DND-41 (cell line): ENCODE measurements around the gene ABCA13.

Experiments
- ATAC-seq: fragments of 200-7000 bp; cut with Tn5 transposase; 3 replicates; pipeline ENCODE4 v1.9.1; 2021; ENCODE audit warnings: low read depth; ENCODE audit not compliant: insufficient read depth
- DNase-seq: peaks from one replicate; pipeline ENCODE4 v3.0.0-alpha.2; 2020
- H2AFZ ChIP-seq: 2 replicates; pipeline ENCODE4 v1.6.0; 2012; ENCODE audit warnings: low read depth, low read length
- H3K27ac ChIP-seq: 2 replicates; pipeline ENCODE4 v1.5.1; 2012; ENCODE audit warnings: low read length, inconsistent platforms
- H3K27me3 ChIP-seq: fragments of 200-600 bp; sonication (generic); 2 replicates; pipeline ENCODE4 v1.6.0; 2012; ENCODE audit warnings: low read length, mild to moderate bottlenecking, inconsistent platforms; ENCODE audit not compliant: insufficient read depth, poor library complexity
- H3K36me3 ChIP-seq: 2 replicates; pipeline ENCODE4 v1.5.1; 2012; ENCODE audit warnings: low read length, inconsistent platforms; ENCODE audit not compliant: insufficient read depth
- H3K4me1 ChIP-seq: 2 replicates; pipeline ENCODE4 v1.5.1; 2012; ENCODE audit warnings: mild to moderate bottlenecking, low read length; ENCODE audit not compliant: insufficient read depth
- H3K4me2 ChIP-seq: 2 replicates; pipeline ENCODE4 v1.6.0; 2012; ENCODE audit warnings: mild to moderate bottlenecking, moderate library complexity, low read length, inconsistent platforms; ENCODE audit not compliant: insufficient read depth
- H3K4me3 ChIP-seq, 2 experiments: fragments of 200-600 bp in 1 of 2; shearing (Covaris generic) in 1 of 2; 2 replicates each; pipeline ENCODE4 v1.5.1; 2012 to 2016; ENCODE audit warnings: inconsistent platforms in 2 of 2, low read length in 2 of 2, mild to moderate bottlenecking in 2 of 2, low read depth in 1 of 2, moderate library complexity in 1 of 2
- H3K79me2 ChIP-seq: 2 replicates; pipeline ENCODE4 v1.6.0; 2012; ENCODE audit warnings: low read length, inconsistent platforms; ENCODE audit not compliant: insufficient read depth
- H3K9ac ChIP-seq: 2 replicates; pipeline ENCODE4 v1.6.0; 2012; ENCODE audit warnings: low read depth, mild to moderate bottlenecking, inconsistent platforms, low read length, moderate library complexity
- H3K9me3 ChIP-seq: 2 replicates; pipeline ENCODE4 v1.5.1; 2012; ENCODE audit warnings: low read length, moderate library complexity, mild to moderate bottlenecking, inconsistent platforms; ENCODE audit not compliant: insufficient read depth, severe bottlenecking
- H4K20me1 ChIP-seq: 2 replicates; pipeline ENCODE4 v1.6.0; 2012; ENCODE audit warnings: low read length; ENCODE audit not compliant: insufficient read depth
- EZH2 ChIP-seq: IDR thresholded peaks from 3 replicates; pipeline ENCODE4 v1.6.1; 2012; ENCODE audit warnings: borderline replicate concordance, low read depth, mild to moderate bottlenecking, moderate library complexity, low read length, inconsistent platforms; ENCODE audit not compliant: severe bottlenecking
- TF ChIP-seq, protein P1 (sequence below): IDR thresholded peaks from 2 replicates; pipeline ENCODE4 v1.5.1; 2012; ENCODE audit warnings: borderline replicate concordance, low read length, moderate library complexity, mild to moderate bottlenecking; ENCODE audit not compliant: poor library complexity, severe bottlenecking; ENCODE audit errors: extremely low read depth

Gene ABCA13

DNA sequence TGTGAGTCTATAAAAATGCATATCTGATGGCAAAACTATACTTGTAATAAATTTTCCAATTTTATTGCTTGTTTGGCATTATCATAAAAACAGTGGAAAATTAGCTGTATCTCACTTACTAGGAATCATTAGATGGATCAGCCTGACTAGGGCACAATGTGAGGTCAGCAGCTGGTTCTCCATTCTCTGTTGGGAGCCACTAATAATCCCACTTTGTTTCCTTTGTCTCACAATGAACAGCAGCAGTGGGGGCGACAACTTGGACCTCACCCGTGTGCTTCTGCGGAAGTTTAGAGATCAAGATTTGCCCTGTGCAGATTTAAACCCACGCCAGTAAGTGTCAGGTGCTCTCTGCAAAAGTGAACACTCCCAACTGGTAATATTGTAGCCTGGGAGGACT, 295.5 kb downstream of the ABCA13 start:
- H3K4me3 ChIP-seq = no peak overlapping the region
- H4K20me1 ChIP-seq = no peaks in the 10 kb centered on the region
- no peaks in the 10 kb centered on the region for H3K36me3 ChIP-seq
- no peak for TF ChIP-seq EZH2
- TF ChIP-seq, protein P1, sequence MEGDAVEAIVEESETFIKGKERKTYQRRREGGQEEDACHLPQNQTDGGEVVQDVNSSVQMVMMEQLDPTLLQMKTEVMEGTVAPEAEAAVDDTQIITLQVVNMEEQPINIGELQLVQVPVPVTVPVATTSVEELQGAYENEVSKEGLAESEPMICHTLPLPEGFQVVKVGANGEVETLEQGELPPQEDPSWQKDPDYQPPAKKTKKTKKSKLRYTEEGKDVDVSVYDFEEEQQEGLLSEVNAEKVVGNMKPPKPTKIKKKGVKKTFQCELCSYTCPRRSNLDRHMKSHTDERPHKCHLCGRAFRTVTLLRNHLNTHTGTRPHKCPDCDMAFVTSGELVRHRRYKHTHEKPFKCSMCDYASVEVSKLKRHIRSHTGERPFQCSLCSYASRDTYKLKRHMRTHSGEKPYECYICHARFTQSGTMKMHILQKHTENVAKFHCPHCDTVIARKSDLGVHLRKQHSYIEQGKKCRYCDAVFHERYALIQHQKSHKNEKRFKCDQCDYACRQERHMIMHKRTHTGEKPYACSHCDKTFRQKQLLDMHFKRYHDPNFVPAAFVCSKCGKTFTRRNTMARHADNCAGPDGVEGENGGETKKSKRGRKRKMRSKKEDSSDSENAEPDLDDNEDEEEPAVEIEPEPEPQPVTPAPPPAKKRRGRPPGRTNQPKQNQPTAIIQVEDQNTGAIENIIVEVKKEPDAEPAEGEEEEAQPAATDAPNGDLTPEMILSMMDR = no peak
- no peaks in the 10 kb centered on the region for H3K4me1 ChIP-seq
- H2AFZ ChIP-seq = no peak overlapping the region
- H3K9me3 ChIP-seq = no peaks in the 10 kb centered on the region
- no peaks in the 10 kb centered on the region for H3K27me3 ChIP-seq
- no peak for ATAC-seq
- no peak for DNase-seq
- no peak overlapping the region for H3K9ac ChIP-seq
- no peak overlapping the region for H3K27ac ChIP-seq
- H3K4me2 ChIP-seq = no peak overlapping the region
- H3K79me2 ChIP-seq = no peaks in the 10 kb centered on the region

DNA sequence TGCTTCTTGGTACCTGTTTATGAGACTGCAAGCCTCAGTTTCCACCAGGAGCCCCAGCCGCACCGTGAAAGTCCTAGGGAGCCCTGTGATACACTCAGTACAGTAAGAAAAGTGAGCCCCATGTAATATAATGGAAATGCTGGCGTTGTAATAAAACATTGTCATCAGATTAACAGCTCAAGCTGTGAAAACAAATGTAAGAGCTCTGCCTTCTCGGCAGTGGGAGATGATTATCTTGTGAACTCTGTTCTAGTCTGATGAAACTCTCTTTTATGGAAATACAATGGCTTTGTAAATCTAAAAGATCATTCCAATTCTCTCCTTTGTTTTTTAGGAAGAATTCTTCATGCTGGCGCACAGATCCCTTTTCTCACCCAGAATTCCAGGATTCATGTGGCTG, 299.9 kb downstream of the ABCA13 start:
- H3K27ac ChIP-seq = no peak overlapping the region
- H4K20me1 ChIP-seq = no peaks in the 10 kb centered on the region
- no peaks in the 10 kb centered on the region for H3K79me2 ChIP-seq
- no peak overlapping the region for H3K4me3 ChIP-seq
- no peaks in the 10 kb centered on the region for H3K4me1 ChIP-seq
- no peak for DNase-seq
- H3K9me3 ChIP-seq = no peaks in the 10 kb centered on the region
- no peak for TF ChIP-seq EZH2
- TF ChIP-seq, protein P1 = no peak
- ATAC-seq = no peak
- no peak overlapping the region for H3K4me2 ChIP-seq
- no peak overlapping the region for H3K9ac ChIP-seq
- H2AFZ ChIP-seq = no peak overlapping the region
- no peaks in the 10 kb centered on the region for H3K27me3 ChIP-seq
- no peaks in the 10 kb centered on the region for H3K36me3 ChIP-seq

DNA sequence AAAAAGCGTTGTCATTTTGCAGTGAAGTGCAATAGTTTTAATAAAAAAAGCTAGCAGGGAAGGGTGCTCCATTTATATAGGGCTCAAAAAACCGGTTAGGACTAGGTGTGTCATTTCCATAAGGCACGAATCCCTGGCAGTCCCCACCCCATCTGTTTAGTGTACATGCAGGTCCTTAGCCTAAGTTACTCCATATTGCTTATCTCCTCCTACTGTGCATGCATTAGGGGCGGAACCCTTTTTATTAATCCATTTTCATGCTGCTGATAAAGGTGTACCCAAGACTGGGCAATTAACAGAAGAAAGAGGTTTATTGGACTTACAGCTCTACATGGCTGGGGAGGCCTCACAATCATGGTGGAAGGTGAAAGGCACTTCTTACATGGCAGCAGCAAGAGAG, 301.4 kb downstream of the ABCA13 start:
- Histone ChIP-seq H3K9ac (no peak overlapping the region), H3K9me3 (no peaks in the 10 kb centered on the region), H3K27me3 (no peaks in the 10 kb centered on the region), H3K4me1 (no peaks in the 10 kb centered on the region), H3K4me2 (no peak overlapping the region), H4K20me1 (no peaks in the 10 kb centered on the region), H3K4me3 (no peak overlapping the region), H3K36me3 (no peaks in the 10 kb centered on the region), H2AFZ (no peak overlapping the region), H3K79me2 (no peaks in the 10 kb centered on the region), H3K27ac (no peak overlapping the region)
- no peak for ATAC-seq
- TF ChIP-seq, protein P1 = no peak
- no peak for TF ChIP-seq EZH2
- DNase-seq = no peak
